T1000 (cell line): Measurements from ENCODE around the gene USP6NL.
"Not testable (repeated sequence)": the region's sequence is repeated elsewhere in the genome, so short reads cannot be mapped to it uniquely, and the experiment has no call there.

ENCODE experiments used
- DNase-seq: peaks from one replicate; lab custom pipeline; 2025; ENCODE audit warnings: mixed read lengths; lab: John Stamatoyannopoulos, UW

USP6NL gene

DNA sequence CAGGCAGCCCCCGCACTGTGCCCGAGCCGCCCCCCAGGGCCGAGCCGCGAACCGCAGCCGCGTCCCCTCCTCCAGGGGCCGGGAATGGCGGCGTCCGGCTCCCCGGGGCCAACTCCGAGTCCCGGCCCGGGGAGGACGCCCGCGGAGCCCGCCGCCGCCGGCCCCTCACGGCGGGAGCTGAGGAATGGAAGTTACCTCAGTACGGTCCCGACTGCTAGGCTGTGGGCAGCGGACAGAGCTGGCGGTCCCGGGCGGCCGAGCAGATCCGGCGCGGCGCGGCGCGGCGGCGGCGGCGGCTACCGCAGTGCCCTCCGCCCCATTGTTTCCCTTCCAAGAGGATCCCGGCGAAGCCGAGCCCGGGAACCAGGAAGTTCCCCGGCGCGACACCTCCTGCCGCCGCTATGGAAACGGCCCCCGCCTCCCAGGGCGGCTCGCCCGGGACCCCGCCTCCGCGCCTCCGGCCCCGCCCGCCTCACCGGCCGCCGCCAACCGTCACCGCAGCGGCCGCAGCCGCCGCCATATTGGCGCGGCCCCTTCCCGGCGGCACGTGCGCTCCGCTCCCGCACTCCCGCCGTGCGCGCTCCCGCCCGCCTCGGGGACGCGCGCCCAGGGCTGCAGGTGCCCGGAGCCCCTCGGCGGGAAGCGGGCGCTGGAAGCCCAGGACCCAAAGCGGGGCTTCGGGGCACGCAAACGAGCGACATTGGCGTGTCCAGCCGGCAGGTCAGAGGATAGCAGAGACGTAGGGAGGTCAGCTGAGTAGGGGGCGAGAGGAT, at the start of gene USP6NL:
TSS of gene USP6NL (minus strand) at position 403 of the 773 bp plus-strand sequence. CDS start 14,016 bp downstream, outside the sequence.
- peak; percentile 69 for DNase-seq

DNA sequence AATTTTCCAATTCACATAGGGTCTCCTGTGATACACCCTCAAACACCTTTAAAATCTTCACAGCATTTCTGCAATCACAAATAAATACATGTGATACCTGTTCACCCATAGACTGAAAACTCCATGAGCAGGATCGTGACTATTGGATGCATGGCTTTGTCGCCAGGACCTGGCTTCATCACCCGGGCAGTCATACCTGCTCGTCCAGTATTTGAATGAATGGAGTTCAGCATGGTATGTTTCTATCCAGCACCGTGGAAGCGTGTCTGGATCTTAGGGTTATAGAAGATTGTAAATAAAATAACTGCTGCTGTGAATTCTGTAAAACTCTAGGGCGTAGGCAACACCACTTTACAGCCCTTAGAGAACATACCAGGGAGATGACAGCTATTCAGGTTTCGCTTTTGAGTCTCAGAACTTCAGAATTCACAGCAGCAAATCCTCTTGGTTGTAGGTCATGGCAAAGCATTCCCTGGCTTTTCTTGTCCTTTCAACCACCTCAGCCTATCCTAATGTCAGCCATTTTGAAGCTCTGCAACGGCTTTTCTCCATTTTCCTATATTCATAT, 47.4 kb upstream of the USP6NL start:
- no peak for DNase-seq

DNA sequence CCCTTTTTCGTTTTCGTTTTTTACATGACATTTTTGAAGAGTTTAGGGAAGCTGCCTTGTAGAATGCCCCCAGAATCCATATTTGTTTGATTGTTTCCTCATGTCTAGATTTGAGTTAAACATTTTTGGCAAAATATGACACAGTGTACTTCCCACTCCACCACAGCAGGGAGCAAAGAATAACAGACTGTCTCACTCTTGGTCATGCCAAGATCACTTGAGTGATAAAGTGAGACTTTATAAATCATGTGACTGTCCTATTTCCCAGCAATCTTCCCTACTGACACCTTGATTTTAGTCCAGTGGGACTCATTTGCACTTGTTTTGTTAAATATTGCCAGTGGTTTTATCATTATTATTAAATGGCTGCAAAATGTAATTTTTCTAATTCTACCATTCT, 44.4 kb upstream of the USP6NL start:
- DNase-seq, result no peak

GRCh38 chr10:11654659-11655058, 43.2 kb upstream of the USP6NL start:
- no peak for DNase-seq

- no peak for DNase-seq
Observed at GRCh38 chr10:11653758-11654471, 42.5 kb upstream of the USP6NL start.

DNA sequence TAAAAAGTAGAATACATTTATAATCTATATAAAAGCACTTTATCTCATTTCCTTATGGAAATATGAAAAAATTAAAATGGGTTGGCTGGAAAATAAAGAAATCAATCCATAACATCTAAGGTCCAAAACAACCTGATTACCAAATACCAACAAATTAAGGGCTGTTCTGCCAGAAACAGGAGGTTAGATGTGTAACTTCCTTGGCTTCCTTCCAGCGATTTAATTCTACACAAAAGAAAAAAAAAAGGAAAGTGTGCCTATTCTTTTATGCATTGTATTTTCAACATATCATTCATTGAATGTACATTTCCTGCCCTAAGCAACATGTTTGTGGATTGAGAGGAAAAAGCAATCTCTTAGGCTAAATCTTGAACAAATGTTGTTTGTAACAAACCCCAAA, 36.2 kb upstream of the USP6NL start:
- no peak for DNase-seq

GRCh38 chr10:11646450-11646849, 35.0 kb upstream of the USP6NL start:
- DNase-seq, result no peak

GRCh38 chr10:11643039-11643438, 31.6 kb upstream of the USP6NL start:
- no peak for DNase-seq

- DNase-seq, result no peak
Observed at GRCh38 chr10:11642566-11642965, 31.1 kb upstream of the USP6NL start.

- DNase-seq, result no peak
Observed at GRCh38 chr10:11639849-11640764, 28.7 kb upstream of the USP6NL start.

GRCh38 chr10:11639362-11639761, 27.9 kb upstream of the USP6NL start:
- no peak for DNase-seq

GRCh38 chr10:11638055-11638698, 26.7 kb upstream of the USP6NL start:
- DNase-seq, result no peak

DNA sequence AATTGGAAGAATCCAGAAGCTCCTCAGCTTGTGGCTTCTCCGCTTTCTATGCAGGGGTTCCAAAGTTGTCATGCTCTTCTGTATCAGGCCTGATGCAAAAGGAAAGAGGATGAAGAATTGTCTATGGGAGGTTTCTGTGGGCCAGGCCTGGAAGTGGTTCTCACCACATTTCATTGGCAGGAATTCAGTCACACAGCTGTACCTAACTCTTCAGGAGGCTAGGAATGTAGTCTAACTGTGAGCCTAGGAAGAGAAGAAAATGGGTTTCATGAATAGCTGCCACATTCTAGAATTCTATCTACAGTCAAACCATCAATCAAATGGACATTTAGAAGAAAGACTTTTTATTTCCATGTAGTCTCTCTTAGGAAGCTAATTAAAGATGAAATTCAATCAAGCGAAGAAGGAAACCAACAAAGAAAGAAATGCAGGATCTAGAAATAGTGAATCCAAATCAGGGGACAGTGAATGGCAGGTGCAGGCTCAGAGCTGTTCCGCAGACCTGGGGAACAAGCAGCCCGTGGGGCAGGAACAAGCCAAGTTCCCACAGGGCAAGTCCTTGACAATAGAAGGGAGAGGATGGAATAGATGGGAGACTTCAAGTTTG, 25.4 kb upstream of the USP6NL start:
- no peak for DNase-seq

DNA sequence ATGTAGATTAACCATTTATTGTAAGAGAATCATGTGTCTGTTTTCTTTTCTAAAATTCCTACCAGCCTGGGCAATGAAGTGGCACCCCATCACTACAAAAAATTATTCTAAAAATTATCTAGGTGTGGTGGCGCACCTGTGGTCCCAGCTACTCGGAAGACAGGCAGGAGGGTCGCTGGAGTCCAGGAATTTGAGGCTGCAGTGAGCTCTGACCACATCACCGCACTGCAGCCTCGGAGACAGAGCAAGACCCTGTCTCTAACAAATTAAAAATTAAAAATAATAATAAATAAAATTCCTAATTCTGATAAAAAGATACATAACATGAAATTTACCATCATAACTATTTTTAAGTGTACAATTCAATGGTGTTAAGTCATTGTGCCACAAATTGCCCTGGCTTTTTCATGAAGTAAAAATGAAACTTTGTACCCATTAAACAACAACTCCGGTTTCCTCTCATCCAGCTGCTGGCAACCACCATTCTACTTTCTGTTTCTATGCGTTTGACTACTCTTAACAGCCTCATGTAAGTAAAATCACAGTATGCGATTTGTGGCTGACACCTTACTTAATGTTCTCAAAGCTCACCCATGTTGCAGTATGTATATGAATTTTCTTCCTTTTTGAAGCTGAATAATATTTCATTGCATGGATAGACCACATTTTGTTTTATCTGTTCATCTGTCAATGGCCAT, 20.6 kb upstream of the USP6NL start:
- DNase-seq, result no peak

DNA sequence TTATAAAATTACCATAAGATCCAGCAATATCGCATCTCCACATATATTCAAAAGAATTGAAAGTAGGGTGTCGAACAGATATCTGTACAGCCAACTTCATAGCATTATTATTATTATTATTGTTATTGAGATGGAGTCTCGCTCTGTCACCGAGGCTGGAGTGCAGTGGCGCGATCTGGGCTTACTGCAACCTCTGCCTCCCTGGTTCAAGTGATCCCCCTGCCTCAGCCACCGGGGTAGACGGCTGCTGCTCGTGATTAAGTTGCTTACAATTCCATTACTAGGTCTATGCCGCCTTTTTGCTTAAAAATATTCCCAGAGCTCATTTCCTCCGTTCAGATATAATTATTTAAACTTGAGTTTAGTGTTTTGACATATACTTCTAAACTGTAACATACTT, 19.8 kb upstream of the USP6NL start:
- DNase-seq, result no peak

DNA sequence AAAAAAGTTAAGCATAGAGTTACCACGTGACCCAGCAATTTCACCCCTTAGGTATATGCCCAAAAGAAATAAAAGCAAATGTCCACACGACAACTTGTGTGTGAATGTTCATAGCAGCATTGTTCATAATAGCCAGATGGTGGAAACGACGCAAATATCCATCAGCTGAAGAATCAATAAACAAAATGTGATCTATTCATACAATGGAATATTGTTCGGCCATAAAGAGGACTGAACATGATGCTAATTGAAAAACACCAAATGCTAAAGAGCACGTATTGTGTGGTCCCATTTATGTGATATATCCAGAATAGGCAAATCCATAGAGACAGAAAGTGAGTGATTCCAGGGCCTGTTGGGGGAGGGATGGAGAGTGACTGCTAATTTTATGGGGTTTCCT, 18.3 kb upstream of the USP6NL start:
- DNase-seq, result no peak

DNA sequence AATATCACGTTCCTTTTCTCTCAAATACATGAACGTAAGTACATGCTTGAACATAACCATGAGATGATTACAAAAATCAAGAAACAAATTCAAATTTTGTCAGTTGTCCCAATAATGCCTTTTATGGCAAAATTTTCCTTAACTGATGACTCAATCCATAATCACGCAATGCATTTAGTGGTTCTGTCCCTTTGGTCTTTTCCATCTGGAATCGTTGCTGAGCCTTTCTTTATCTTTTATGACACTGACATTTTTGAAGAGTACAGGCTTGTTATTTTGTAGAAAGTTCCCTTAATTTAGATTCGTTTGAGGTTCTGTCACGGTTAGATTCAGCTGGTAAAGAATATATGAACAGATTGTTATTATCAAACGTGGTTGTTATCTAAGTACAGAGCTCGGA, 16.5 kb upstream of the USP6NL start:
- not testable (repeated sequence) for DNase-seq

GRCh38 chr10:11626071-11626470, 14.6 kb upstream of the USP6NL start:
- DNase-seq, result no peak

DNA sequence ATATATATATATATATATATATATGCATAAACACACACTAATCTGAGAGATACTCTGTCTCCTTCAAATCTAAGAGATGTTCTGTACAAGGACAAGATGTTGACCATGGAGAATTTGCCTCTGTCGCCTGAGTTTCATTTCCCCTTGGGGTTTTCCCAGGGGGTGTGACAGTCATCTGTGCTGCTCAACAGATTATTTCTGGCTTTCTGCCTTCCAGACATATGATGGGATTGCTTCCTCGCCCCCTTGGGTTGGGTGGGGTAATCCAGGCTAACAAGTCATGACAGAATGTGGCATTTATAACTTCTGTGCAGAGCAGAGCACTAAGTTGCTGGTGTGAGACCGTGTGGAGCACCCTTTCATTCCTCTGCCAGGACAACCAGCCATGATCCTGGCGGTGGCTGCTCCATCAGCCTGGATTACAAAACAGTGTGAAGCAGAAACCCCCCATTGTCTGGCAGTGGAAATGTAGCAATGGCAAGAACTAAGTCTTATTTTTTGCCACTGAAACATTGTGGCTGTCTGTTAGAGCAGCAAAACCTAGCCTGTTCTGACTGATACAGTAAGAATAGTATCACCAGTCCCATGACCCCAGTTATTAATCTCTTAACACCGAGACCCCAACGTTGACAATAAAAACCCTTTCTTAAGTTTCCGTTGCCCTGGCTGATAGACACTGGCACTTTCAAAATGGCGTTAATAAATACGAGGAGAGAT, 13.7 kb upstream of the USP6NL start:
- DNase-seq, result no peak

- no peak for DNase-seq
Observed at GRCh38 chr10:11617233-11617632, 5.8 kb upstream of the USP6NL start.
